NCI-H748 (cell line): ENCODE data around the gene RPS6KA5.
"Not testable (repeated sequence)": the region's sequence is repeated elsewhere in the genome, so short reads cannot be mapped to it uniquely, and the experiment has no call there.

ENCODE experiments used
- DNase-seq: peaks from one replicate; lab custom pipeline; 2025; ENCODE audit not compliant: unreplicated experiment; lab: John Stamatoyannopoulos, UW

Gene RPS6KA5

DNA sequence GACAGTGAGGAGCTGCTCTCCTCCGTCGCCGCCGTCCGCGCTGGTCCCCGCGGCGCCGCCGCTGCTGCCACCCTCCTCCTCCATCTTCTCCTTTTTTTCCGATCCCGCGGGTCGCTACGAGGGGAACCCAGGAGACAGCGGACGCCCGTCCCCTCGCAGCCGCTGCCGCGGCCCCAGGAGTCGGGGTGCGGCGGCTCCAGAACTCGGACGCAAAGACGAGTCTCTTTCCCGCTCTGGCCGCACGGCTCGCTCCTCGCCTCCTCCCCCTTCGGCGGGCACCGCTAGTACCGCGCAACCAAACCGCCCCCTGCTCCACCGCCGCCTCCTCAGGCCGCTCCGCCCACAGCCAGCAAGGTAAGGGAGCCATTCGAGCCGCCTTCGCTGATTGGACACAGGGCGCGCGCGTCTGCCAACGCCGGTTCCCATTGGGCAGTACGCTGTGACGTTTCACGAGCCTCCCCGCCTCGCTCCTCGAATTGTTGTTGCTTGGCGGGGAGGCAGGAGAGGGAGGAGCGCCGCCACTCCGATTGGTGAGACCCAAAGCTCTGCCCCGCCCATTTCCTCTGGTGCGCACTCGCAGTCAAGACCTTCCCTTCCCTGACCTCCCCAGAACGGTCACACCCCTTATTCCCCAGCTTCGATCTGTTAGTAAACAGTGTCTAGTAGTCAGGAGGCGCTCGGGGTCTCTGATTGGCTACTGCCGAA is at the start of gene RPS6KA5:
Gene RPS6KA5, minus strand, starts transcription at position 291 of the 705 bp plus-strand sequence. Its CDS starts 207 bp downstream, at position 84.
- peak; percentile 100 for DNase-seq

GRCh38 chr14:91108941-91109611 is 48.6 kb upstream of the RPS6KA5 start:
- no peak for DNase-seq

GRCh38 chr14:91103116-91103515 is 42.7 kb upstream of the RPS6KA5 start:
- DNase-seq = no peak

GRCh38 chr14:91100102-91100501 is 39.7 kb upstream of the RPS6KA5 start:
- no peak for DNase-seq

- DNase-seq = no peak
Observed at GRCh38 chr14:91098591-91098990, 38.1 kb upstream of the RPS6KA5 start.

- DNase-seq = not testable (repeated sequence)
Observed at GRCh38 chr14:91097657-91098056, 37.2 kb upstream of the RPS6KA5 start.

GRCh38 chr14:91095178-91095577 is 34.7 kb upstream of the RPS6KA5 start:
- DNase-seq = no peak

GRCh38 chr14:91094772-91095171 is 34.3 kb upstream of the RPS6KA5 start:
- DNase-seq = no peak

DNA sequence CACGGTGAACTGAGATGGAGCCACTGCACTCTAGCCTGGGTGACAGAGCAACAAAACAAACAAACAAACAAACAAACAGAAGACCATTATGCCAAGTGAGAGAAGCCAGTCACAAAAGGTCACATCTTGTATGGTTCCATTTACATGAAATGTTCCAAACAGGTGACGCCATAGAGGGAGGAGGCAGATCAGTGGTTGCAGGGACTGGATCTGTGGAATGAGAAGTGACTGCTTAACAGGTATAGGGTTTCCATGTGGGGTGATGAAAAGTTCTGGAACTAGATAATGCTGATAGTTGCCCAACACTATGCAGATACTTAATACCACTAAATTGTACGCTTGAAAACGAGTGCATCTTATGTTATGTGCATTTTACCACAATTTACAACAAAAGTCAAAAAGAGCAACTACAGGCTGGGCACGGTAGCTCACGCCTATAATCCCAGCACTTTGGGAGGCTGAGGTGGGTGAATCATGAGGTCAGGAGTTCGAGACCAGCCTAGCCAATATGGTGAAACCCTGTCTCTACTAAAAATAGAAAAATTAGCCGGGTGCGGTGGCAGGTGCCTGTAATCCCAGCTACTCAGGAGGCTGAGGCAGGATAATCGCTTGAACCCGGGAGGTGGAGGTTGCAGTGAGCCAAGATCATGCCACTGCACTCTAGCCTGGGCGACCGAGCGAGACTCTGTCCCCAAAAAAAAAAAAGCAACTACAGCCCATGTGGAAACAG is 33.5 kb upstream of the RPS6KA5 start:
- DNase-seq = not testable (repeated sequence)

- no peak for DNase-seq
Observed at GRCh38 chr14:91092073-91092472, 31.6 kb upstream of the RPS6KA5 start.

DNA sequence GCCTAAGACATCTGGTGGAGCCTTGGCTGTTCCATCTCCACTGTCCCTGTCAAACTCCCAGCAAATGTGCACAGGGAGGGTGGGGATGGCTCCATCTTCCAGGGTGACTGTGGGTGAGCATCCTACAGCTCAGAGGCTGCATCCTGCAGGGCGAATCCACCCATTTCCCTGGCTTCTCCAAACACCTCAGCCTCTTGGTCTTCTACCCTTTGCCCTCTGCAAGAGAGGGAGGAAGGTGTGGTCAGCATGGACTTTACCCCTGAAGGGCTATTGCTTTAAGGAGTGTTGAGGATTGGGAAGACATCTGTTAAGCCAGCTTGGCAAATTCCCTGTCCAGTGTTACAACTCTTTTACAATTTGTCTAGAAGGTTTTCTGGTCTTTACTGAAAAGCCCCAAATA is 30.3 kb upstream of the RPS6KA5 start:
- no peak for DNase-seq

- DNase-seq = peak; percentile 60
Observed at GRCh38 chr14:91089958-91090535, 29.6 kb upstream of the RPS6KA5 start.

DNA sequence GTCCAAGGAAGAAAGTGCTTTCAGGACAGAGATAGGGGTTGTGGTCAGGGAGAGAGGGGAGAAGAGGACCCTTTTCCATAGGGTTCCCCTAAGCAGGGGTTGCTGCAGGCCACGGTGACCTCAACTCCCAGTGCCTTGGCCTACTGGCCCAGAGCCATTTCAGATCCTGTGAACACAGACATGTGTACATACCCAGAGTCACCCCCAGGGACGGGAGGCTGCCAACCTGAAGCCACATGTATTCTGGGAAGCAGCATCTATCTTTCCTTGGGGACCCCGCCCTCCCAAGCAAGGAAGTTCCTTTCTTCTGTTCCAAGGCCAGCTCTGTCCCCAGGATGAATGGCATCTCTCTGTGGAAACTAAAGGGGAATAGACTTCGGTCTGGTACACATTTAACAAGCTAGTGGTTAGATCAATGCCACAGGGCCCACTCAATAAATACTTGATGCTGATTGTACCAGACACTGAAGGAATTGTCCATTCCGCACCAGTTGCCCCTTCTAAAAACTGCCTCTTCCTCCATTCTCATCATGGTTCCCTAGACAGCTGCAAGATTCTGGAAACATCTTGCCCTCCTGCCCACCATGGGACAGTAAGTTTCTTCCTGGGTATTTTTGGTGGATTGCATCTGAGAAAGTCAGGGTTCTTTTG is 28.3 kb upstream of the RPS6KA5 start:
- DNase-seq = no peak

DNA sequence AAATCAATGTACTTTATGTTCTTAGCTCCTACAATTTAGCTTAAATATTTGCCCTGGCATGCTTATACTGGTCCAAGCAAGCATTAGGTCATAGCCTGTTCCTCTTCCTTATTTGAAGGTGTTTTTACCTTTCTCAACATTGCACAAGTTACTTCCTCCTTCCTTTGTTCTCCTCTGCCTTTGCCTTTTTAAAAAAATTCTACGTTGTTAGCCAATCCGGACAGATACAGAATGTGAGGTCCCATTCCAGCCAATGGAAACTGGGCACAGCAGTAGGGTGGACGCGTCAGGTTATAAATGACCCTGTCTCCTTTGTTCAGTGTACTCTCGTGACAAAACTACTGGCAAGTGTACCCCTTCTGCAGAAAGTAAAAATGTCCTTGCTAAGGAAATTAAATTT is 27.0 kb upstream of the RPS6KA5 start:
- not testable (repeated sequence) for DNase-seq

DNA sequence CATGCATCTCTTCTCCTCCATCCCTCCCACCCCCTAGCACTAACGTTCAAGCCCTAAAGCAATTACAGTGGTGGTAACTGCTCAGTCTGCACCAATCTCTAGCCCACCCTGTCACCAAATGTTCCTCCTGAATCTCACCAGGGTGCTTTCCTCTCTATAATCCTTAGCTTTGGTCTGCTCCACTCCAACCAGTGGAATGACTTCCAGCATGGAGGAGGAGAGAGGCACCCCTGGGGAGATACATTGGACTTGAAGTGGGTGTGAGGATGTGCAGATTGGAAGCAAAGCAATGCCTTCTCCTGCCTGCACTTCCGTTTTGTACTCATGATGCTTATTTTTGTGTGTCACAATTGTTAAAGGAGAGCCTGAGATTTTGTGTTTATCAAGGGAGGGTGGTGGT is 24.1 kb upstream of the RPS6KA5 start:
- no peak for DNase-seq

- no peak for DNase-seq
Observed at GRCh38 chr14:91082282-91082681, 21.8 kb upstream of the RPS6KA5 start.

GRCh38 chr14:91080071-91080470 is 19.6 kb upstream of the RPS6KA5 start:
- DNase-seq = no peak

DNA sequence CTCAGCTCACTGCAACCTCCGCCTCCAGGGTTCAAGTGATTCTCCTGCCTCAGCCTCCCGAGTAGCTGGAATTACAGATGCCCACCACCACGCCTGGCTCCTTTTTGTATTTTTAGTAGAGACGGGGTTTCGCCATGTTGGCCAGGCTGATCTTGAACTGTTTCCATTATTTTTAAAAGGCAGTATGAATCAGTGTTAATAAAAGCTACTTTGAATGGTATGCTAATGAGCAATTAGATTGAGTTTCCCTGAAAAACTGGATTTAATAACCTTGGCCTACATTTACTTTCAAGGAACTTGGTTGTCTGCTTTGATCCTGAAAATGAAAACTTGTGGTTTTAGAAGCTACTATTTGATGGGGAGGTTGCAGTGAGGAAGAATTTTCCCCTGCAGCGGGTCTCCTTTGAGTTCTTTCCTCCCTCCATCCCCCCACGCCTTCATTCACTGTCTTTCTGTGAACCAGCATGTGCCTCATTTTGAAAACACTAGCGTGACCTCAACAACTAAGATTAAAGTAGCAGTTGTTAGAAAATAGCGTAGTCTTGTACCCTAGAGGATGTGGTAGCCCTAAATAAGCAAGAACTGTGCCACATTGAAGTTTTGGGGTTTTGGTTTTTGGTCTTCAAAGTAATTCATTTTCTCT is 17.8 kb upstream of the RPS6KA5 start:
- DNase-seq = no peak

- no peak for DNase-seq
Observed at GRCh38 chr14:91075553-91075952, 15.1 kb upstream of the RPS6KA5 start.

DNA sequence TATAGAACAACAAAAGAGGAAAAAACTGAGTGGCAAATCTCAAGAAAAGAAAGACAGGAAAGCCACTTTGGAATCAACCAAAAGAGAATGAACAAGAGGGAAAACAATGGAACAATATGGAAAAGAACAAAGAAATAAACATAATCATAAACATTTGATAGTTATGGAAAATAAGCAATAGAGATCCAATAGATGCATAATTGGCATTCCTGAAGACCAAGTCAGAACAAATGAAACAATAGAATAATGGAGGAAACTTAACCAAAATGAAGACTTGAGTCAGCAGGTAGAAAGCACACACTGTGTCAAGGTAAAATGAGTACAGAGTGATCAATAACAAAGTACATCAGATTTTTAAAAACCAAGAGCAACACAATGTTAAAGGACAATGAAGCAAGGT is 10.1 kb upstream of the RPS6KA5 start:
- DNase-seq = no peak

DNA sequence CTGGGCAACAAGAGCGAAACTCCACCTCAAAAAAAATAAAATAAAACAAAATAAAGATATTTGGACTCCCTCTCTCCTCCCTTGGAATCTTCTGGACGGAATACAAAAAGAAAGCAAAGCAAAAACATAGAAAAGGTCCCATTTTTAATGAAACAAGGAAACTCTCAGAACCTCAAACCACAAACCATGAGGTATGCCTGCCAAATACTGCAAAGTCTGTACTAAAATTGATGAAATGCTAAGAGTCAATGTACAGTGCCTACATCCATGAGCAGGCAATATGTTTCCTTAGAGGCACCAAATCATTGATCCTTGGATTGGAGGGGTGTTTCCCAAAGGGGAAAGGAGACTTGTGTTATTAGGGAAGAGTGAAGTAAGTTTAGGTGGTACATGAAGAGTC is 8.2 kb upstream of the RPS6KA5 start:
- DNase-seq = no peak
